ENCODE results near the gene CEBPA.

GRCh38 chr19:33329736-33330135, 27.4 kb upstream of the CEBPA start:
- TF ChIP-seq CTCF (IDR thresholded peaks at IDR 0.05; ENCODE audit: low read length), result no peak
- TF ChIP-seq EZH2 (IDR thresholded peaks at IDR 0.05; ENCODE audit: borderline replicate concordance, low read length), result no peak

Data from OCI-LY1 (cell line).